HCEC 1CT (cell line): ENCODE data around the gene PXDN.

Experiments used
- DNase-seq: peaks from one replicate; pipeline ENCODE4 v3.0.0-alpha.2; 2017

PXDN gene

DNA sequence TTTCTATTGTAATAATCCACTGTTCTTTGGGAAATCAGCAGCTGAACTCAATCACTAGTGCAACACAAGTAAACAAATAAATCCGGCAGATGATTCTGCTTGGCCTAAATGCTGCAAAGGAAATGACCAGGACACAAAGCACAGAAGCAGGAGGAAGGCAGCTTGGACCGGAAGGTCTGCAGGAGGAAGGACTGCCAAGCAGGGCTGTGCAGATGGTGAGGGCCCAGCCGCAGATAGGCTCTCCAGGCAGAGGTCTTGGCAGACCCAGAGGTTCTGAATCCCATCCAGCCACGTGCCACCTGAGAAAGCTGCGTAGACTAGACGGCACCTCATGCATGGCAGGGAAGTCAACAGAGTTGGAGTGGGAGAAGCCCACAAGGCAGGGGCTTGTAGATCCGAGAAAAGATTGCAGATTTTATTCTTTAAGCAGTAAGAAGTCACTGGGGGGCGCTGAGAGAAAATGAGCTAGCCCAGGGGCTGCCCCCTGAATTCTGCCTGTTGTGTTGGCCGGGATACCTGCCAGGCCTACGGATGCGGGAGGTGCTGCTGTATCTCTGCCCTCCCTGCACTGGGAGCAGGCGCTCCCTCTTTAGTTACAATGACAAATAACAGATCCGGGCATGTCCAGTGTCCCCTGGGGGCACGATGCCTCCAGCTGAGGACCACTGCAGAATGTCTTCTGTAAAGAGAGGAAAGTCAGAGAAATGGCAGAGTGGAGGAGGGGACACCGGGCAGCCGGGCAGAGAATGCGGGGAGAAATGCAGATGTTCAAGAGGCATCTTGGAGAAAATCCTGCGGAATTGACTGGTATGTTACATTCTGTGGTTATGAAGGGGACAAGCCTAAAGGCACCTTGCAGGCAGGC is 153.5 kb downstream of the PXDN start:
- DNase-seq, result no peak

DNA sequence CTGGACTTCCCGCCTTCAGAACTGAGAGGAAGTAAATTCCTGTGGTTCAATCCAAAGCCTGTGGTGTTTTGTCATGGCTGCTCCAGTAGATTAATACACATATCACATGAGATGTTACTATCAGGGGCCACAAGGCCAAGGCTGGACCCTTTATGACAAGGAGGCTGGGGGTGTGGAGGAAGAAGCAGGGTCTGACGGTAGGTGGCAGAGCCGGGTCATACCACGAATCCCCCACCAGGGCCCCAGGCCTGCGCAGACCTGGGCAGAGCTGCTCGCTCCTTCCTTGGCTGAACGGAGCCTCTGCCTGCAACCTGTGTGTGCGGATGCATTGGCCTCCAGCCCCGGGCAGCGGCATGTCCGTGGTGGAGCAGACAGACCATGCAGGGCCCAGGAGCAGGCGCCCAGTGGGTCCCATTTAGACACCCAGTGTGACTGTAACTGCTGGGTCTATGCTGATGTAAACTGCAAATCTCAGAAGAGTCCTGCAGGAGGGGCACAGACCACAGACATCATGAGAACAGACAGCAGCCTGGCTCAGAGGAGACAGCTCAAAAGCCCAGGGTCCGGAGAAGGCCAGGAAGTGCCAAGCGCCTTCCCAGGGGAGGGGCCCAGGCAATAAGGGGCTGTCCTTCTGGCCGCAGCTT is 155.2 kb downstream of the PXDN start:
- DNase-seq, result peak; percentile 45

DNA sequence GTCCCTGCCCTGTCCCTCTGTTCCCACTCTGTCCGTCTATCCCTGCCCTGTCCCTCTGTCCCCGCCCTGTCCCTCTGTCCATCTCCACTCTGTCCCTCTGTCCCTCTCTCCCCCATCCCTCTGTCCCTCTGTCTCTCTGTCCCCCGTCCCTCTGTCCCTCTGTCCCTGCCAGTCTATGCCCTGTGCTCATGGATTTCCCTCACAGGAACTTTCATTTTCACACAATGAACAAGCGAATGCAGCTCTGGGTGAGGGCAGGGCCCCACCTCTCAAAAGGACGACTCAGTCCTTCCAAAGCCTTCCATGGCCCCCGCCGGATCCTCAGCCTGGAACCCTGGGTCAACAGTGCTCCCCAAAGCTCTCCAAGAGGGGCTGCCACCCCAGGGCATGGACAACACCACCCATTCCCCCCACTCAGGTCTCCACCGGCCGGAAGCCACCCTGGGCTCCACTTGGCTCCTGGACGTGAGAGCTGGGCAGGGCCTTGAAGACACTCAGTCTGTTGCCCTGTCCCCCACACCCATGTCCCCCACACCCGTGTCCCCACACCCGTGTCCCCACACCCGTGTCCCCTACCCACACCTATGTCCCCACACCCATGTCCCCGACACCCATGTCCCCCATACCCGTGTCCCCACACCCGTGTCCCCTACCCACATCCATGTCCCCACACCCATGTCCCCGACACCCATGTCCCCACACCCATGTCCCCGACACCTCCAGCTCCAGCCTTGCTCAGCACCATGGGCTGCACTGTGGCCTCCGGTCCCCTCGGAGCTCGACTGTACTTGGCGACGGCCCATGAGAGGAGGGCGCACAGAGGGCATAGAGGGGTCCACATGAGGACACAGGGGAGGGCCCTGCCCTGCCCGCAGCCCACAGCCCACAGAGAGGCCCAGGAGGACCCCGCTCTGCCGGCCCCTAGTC is 156.0 kb downstream of the PXDN start:
- DNase-seq, result no peak

DNA sequence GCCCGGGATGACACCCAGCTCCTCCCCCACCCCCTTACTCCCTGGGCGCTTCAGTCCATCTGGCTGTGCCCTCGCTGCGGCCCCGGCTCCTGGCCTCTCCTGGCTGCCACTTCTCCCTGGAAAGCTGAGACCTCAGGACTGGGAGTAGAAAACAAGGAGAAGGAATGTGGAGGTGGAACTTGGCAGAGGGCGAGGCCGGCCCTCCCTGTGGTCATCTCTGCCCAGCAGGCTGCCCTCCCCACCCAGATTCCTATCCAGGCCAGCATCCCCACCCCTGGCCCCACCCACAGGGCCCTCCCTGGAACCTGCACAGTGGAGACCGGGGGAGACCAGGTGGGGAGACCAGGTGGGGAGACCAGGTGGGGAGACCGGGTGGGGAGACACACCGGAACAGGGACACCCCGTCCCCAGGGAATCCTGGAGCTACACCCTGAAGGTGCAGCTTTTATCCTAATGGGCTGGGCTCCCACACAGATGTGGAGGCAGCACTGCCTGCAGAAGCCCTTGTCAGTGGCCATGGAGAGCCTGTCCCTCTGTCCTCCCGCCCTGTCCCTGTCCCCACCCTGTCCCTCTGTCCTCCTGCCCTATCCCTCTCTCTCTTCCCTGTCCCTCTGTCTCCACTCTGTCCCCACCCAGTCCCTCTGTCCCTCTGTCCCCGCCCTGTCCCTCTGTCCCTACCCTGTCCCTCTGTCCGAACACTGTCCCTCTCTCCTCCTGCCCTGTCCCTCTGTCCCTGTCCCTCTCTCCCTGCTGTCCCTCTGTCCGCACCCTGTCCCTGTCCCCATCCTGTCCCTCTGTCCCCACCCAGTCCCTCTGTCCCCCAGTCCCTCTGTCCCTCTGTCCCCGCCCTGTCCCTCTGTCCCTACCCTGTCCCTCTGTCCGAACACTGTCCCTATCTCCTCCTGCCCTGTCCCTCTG is 157.1 kb downstream of the PXDN start:
- DNase-seq, result no peak

DNA sequence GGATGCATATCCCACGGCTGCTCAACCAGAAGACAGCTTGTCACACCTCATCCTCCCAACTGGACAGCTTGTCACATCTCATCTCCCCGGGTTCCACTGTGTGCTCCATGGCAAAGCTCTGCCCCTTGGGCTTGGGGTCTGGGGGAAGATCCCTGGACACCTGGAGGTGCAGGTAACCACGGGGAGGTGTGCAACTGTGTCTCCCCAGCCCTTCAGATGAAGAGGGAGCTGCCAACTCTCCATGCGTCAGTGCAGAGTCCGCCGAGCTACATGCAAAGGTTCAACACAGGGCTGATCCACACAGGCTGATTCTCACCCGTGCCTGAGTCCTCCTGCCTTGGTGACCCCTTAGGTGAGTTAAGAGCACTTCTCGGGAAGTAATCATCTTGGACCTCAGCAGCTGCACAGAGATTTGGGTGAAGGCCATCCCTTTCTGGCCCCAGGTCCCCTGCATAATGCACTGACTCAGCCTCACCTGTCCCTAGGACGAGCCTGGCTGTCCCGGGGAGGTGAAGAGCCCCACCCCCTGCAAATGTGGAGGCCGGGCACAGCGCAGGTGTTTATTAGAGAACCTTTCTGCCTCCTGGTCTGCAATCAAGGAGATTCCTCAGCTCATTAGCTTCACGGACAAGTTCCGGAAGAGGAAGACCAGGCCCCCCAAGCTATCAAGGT is 157.9 kb downstream of the PXDN start:
- DNase-seq, result no peak

DNA sequence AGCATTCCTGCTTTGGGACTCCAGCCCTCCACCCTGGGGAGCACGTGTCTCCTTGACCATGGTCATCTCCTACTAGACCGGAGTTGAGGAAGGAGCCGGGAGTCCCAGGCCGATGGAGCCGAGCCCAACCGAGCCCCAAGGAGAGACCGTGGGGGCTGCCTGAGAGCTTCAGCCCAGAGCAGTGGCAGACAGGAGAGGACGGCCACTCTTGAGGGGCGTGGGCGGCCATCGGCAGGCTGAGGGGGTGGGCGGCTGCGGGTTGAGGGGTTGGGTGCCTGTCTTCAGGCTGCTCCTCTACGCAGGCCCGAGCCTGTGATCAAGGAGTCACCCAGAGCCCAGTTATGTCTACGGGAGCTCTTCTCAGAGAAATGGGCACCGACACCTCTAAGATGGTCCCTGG is 158.7 kb downstream of the PXDN start:
- DNase-seq, result no peak

DNA sequence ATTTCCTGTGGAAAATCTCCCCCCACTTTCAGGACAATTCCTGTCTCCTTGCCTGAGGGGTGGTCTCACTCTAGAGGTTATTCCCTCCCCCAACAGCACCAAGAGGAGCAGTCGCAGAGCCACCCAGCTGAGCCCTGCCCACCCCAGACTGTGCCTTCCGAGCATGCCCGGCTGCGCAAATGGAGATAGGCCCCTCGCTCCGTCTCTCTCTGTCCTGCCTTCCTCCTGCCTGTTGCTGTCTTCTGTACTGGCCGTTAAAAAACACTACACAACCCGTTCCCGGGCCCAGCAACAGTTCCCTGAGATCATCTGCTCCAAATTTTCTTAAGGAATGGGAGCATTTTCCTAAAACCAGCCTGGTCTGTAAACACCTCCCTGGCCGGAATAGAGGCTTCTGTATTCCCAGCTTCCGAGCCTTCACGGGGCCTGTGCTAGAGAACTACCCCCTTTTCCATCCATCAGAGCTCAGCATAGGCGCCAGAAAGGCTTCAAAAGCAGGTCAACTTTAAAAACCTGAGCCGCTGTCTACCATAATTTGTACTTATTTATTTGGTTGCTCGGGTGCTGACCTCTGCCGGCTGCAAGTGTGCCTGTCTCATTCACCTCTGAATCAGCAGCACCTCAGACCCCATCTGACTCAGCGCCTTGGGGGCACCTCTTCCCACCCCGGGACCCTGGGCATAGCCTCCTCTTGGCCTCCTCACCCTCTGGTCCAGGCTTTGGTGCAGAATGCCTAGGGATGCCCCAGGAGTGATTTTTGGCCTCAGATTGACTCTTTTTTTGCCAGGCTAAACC is 159.4 kb downstream of the PXDN start:
- no peak for DNase-seq

DNA sequence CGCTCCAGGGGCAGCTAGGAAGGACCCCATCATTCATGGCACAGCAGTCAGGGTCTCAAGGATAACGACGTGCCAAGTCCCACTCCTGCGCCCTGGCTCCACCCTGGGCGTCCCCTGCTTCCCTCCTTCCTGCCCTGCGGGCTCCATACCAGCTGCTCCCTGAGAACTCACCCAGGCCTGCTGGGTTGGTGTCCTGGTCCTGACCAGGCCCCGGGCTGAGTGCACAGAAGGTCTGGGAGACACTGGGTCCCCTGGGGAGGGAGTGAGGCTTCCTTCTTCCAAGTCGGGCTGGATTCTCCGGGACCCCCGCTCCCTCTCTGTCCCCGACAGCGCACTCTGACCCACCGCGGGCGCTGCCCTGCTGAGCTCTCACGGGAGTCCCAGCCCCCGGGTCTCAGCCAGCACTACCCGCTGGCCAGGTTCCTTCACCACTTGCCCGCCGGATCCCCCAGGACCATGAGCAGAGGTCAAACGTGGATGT is 160.2 kb downstream of the PXDN start:
- no peak for DNase-seq

DNA sequence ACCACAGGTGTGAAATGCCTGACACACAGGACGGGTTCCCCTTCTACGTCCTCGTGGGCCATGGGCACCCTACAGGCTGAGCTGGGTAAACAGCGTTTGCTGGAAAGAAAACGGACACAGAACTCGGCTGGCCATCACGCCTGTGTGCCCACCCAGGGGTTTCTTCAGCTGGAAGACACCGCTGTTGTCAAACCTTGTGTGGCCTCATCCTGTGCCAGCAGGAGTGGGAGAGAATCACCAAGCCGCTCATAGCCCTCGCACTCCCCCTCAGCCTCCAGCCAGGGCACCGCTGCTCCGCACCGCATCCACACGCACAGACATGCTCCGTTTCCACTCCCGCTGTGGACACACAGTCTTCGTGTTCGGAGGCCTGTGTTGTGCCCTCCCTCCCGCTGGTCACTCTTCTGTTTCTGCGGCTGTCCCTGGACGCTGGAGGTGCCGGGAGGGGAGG is 161.4 kb downstream of the PXDN start:
- DNase-seq, result no peak

DNA sequence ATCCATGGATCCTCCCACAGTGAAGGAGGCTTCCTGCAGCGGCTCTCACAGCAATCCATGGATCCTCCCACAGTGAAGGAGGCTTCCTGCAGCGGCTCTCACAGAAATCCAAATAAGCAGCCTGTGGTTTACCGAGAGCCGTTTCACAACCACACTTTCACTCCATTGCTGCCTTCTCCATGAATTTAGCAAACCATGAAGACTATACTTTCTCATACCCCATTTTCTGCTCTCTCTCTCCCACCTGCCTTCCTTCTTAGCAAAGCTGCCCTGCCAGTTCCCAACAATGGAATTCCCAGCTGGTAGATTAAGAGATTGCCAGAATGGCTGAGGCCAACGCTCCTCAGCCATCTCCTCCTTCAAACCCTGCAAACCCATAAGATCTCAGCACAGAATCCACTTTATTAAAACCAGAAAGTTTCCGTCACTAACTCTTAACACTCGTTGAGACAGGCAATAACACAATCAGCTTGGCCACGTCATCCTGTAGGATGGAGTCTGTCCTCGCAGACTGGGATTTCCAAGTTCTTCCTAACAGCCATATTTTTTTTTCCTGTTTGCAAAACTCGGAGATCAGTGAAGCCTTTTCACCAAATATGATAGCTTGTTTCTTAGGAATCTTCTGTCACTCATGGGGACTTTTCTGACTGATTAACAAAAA is 162.2 kb downstream of the PXDN start:
- DNase-seq, result no peak
